ENCODE results near the gene UGT1A5. TPM values are rescaled to one million over a fixed set of nuclear protein-coding genes. Genes with fewer than 3 reads are reported as not detected.

UGT1A5 gene
- total RNA-seq, 1 experiment from 2014 or later = 7.1 TPM

GRCh38 chr2:233821709-233822100 lies 109.0 kb downstream of the UGT1A5 start:
- H3K27me3 Mint-ChIP-seq (ENCODE audit: unreplicated experiment) = peaks cover 20% of the 10 kb centered on the region
- DNase-seq = no peak
- TF ChIP-seq CTCF (IDR thresholded peaks at IDR 0.05; ENCODE audit: unreplicated experiment) = no peak
- no peak overlapping the region for H3K4me3 Mint-ChIP-seq (ENCODE audit: low read depth, unreplicated experiment)
- intact Hi-C loops (cut with micrococcal nuclease; ENCODE audit: unreplicated experiment) = no loop called here
- H3K4me1 Mint-ChIP-seq (ENCODE audit: low read depth, unreplicated experiment) = no peaks in the 10 kb centered on the region
- no peaks in the 10 kb centered on the region for H3K9me3 Mint-ChIP-seq (ENCODE audit: low read depth, unreplicated experiment)
- H3K36me3 Mint-ChIP-seq (ENCODE audit: insufficient read depth, unreplicated experiment) = peaks cover 5% of the 10 kb centered on the region
- CTCF ChIA-PET = no interaction called here
- no peak overlapping the region for H3K27ac Mint-ChIP-seq (ENCODE audit: unreplicated experiment)
- no TSS peak for BruUV-seq (replicated peaks)

- H3K27ac Mint-ChIP-seq (ENCODE audit: unreplicated experiment) = no peak overlapping the region
- TF ChIP-seq CTCF (IDR thresholded peaks at IDR 0.05; ENCODE audit: unreplicated experiment) = no peak
- no peak overlapping the region for H3K4me3 Mint-ChIP-seq (ENCODE audit: low read depth, unreplicated experiment)
- no TSS peak for BruUV-seq (replicated peaks)
- CTCF ChIA-PET = no interaction called here
- no peak for DNase-seq
- H3K4me1 Mint-ChIP-seq (ENCODE audit: low read depth, unreplicated experiment) = no peaks in the 10 kb centered on the region
- intact Hi-C loops (cut with micrococcal nuclease; ENCODE audit: unreplicated experiment) = no loop called here
- peaks cover 20% of the 10 kb centered on the region for H3K27me3 Mint-ChIP-seq (ENCODE audit: unreplicated experiment)
- no peaks in the 10 kb centered on the region for H3K9me3 Mint-ChIP-seq (ENCODE audit: low read depth, unreplicated experiment)
- peaks cover 5% of the 10 kb centered on the region for H3K36me3 Mint-ChIP-seq (ENCODE audit: insufficient read depth, unreplicated experiment)
Observed at GRCh38 chr2:233822101-233822771, 109.5 kb downstream of the UGT1A5 start.

Other genes starting within 250 kb of the UGT1A5 start
- 44.2 and 45.8 TPM in 2 replicates for gene USP40, start 146.1 kb upstream of the UGT1A5 start, total RNA-seq (2022)
- gene UGT1A8, start 95.3 kb upstream of the UGT1A5 start, total RNA-seq (2022) = not detected in 2 replicates
- gene UGT1A10, start 76.5 kb upstream of the UGT1A5 start, total RNA-seq (2022) = 107 and 120 TPM in 2 replicates
- gene UGT1A9, start 41.0 kb upstream of the UGT1A5 start, total RNA-seq (2022) = 3.5 and 4.3 TPM in 2 replicates
- gene UGT1A7, start 31.0 kb upstream of the UGT1A5 start, total RNA-seq (2022) = 7.2 and 7.8 TPM in 2 replicates
- 98.0 and 116 TPM in 2 replicates for gene UGT1A6, start 20.0 kb upstream of the UGT1A5 start, total RNA-seq (2022)
- gene UGT1A4, start 5.8 kb downstream of the UGT1A5 start, total RNA-seq (2022) = 6.1 TPM in 2 replicates
- gene UGT1A3, start 16.1 kb downstream of the UGT1A5 start, total RNA-seq (2022) = 5.9 and 6.0 TPM in 2 replicates
- gene UGT1A1, start 47.4 kb downstream of the UGT1A5 start, total RNA-seq (2022) = 26.7 and 43.9 TPM in 2 replicates
- 0.33 and 0.76 TPM in 2 replicates for gene MROH2A, start 65.4 kb downstream of the UGT1A5 start, total RNA-seq (2022)
- gene HJURP, start 141.6 kb downstream of the UGT1A5 start, total RNA-seq (2022) = 58.5 and 71.0 TPM in 2 replicates
- gene TRPM8, start 204.5 kb downstream of the UGT1A5 start, total RNA-seq (2022) = 1.1 and 1.5 TPM in 2 replicates